ENCODE results near the gene ABCA2.

The ABCA2 gene

DNA sequence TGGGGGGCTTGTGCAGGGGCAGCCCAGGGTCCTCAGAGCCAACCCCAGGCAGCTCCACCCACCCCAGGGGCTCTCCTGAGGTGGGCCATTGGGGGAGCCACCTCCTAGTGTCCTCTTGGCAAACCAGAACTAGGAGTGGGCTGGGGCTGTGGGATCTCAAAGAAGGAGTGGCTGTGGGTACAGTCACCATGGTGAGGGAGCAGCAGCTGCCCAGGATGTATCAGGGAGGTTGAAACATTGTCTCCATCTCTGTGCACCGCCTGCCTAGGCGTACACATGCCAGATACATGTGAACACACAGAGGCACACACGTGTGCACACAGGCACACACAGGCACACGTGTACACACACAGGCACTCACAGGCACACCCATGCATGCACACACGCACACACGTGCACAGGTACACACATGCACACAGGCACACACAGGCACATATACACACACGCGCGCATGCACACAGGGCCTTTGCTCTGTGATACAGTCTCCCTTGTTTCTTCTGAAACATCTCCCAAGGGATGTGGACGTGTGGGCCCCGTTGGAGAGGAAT lies 65.3 kb downstream of the ABCA2 start:
- no peak for DNase-seq (ENCODE audit: low read depth)

DNA sequence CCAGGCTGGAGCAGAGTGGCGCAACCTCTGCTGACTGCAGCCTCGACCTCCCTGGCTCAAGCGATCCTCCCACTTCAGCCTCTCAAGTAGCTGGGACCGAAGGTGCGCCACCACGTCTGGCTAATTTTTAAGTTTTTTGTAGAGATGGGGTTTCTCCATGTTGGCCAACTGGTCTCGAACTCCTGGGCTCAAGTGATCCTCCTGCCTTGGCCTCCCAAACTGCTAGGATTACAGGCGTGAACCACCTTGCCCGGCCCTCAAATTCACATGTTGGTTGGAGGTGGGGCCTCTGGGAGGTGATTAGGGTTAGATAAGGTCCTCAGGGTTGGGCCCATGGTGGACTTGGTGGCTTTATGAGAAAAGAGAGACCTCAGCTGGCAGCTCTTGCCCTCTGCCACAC lies 65.9 kb downstream of the ABCA2 start:
- no peak for DNase-seq (ENCODE audit: low read depth)

DNA sequence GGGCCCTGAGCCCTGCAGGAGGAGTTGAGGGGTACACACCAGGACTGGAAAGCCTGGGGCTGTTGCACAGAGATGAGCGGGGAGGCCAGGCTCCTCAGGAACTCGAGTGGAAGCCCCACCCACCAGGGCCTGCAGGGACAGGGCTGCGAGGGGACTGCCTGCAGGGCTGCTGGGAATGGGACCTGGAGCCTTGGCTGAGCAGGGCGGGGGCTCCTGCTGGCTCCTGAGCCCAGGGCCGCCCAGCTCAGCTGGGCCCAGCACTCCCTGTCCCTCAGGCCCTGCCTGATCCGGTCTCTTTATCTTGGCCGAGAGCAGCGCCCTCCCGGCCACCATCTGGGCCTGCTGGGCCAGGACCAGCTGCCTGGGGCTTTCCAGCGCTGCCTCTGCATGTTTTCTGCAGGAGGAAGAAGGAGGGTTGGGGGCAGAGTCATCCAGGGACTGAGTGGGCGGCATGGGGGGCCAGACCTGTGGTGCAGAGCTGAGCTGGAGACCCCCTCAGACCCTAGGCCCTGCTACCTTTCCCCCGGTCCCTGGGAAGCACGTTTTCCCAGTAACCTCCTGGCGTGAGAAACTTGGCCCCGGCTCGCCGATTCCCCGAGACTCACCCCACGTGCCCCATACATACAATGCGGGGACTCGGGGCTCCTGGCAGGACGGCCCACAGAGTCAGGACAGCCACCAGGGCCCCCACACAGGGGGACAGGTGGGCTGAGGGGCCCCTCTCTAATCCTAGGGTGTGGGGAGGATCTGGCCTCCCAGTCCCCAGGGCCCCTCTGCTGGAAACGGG lies 66.6 kb downstream of the ABCA2 start:
- no peak for DNase-seq (ENCODE audit: low read depth)

DNA sequence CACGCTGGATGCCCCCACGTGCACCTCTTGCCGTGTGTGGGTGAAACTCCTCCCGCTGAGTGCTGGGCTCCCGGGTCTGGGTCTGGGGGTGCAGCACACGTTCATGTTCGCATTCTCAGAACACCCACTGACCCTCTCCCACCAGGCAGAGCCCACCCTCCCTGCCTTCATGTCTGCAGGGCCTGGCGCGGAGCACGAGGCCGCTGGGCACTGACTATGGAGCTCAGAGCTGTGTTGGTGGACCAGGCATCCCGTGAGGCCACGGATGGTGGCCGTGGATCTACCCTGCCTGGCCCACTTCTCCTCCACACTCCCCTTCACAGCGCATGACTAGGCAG lies 67.1 kb downstream of the ABCA2 start:
- DNase-seq (ENCODE audit: low read depth), result no peak

DNA sequence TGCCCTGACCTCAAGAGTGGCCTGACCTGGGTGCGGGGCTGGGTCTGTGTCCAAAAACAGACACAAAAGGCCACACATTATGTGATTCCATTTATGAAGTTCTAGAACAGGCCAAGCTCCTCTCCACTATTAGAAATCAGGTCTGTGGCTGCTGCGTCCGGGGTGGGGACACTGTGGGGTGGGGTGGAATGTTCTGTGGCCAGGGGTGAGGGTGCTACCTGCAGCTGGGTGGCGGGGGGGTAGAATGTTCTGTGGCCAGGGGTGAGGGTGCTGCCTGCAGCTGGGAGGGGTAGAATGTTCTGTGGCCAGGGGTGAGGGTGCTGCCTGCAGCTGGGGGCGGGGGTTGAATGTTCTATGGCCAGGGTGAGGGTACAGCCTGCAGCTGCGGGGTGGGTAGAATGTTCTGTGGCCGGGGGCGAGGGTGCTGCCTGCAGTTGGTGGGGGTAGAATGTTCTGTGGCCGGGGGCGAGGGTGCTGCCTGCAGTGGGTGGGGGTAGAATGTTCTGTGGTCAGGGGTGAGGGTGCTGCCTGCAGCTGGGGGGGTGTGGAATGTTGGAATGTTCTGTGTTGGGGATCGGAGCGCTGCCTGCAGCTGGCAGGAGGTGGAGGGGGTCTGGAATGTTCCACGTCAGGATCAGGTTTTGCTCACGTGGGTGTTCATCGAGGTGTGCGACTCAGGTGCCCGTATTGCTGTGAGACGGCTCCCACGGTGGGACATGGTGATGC lies 67.7 kb downstream of the ABCA2 start:
- DNase-seq (ENCODE audit: low read depth), result no peak

DNA sequence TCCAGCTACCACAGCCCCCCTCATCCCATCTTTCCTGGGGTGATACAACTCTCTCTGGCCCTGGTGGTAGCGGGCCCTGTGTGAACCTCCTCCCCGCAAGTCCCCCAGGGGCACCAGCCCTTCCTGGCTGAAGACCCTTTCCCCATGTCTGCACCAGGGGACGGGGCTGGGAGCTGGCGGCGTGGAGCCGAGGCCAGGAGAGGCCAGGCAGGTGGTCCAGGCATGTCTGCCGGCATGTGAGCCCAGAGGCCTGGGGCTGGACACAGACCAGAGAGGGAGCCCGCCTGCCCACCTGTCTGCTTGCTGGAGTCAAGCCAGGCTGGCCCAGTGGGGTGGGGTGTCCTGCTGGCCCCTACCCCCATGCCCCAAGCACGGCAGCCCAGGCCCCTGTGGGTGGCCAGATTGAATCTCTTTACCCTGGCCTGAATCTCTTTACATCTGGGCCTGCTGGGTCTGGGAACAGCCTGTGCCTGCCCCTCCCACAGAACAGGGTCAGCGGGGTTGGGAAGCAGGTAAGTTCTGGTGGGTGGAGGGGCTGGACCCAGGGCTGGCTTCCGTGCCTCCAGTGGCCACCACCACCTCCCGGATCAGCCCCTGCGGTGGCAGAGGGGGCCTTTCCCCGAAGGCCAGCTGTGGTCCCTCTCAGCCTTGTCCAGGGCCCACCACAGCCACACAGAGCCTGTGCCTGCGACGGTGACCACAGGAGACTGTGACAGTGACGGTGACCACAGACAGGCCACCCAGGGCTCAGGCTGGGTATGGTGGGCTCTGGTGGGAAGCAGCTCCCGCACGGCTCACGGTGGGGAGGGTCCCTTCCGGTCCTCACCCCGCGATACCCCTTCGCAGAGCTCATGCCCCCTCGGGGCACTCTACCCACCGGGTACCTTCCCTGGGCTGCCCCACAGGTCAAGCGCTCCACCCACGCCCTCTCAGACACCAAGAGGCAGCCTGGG lies 68.9 kb downstream of the ABCA2 start:
- no peak for DNase-seq (ENCODE audit: low read depth)

DNA sequence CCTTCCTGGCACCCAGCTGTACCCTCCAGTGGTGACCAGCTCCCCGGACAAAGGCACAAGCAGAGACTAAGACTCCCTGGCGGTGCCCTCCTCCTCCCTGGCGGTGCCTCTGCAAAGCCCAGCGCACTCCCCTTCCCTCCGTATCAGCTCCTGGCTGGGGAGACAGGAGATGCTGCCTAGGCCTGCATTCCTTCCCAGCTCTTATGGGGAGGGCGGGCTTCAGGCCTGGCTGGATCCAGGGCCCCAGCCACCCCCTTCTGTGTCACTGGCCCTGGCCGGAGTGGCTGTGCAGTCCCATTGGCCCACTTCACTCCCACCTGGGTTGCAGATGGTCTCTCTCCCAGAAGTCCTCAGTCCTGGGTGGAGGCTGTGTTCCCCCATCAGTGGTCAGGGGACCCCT lies 69.6 kb downstream of the ABCA2 start:
- DNase-seq (ENCODE audit: low read depth), result no peak

DNA sequence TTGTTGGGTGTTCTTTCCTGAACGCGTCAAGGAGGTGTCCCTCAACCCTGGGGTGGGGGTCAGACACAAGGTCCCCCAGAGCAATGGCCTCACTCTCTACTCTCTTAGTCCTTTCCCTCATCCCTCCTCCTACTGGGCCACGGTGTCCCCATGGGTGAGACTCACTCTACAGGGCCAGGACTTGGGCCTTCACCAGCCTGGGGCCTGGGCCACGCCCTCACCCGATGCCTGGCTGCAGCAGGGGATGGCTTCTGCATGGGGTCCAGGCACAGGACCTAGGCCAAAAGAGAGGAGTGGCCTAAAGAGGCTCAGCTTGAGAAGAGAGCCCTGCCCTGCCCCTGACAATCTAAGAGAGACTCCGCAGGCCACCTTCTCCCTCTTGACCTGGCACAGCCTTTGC lies 70.1 kb downstream of the ABCA2 start:
- DNase-seq (ENCODE audit: low read depth), result no peak

DNA sequence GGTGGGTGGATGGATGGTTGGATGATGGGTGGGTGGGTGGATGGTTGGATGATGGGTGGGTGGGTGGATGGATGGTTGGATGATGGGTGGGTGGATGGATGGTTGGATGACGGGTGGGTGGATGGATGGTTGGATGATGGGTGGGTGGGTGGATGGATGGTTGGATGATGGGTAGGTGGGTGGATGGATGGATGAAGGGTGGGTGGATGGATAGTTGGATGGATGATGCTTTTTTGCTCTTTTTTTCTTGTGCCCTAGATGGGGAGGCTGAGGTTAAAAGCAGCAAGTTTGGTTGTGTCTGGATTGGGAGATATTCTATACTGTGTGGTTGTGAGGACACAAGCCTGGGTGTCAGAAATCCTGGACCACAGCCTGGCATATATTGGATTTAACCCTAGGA lies 70.6 kb downstream of the ABCA2 start:
- no peak for DNase-seq (ENCODE audit: low read depth)
